Neural cell (in vitro differentiated cells): Measurements from ENCODE around the gene KDF1.

Experiments
- EP300 ChIP-seq: fragments of 450-650 bp; conservative IDR thresholded peaks from 2 replicates; pipeline ENCODE4 v1.6.1; 2014; ENCODE audit warnings: antibody characterized with exemption, mild to moderate bottlenecking, moderate library complexity; ENCODE audit not compliant: poor library complexity, severe bottlenecking
- EZH2 ChIP-seq: fragments of 200-600, 300-800 bp; shearing (Covaris generic), sonication (generic); IDR thresholded peaks from 2 replicates; pipeline ENCODE4 v1.6.1; 2014; ENCODE audit warnings: antibody characterized with exemption, low read length, borderline replicate concordance, mild to moderate bottlenecking; ENCODE audit not compliant: insufficient read depth, poor library complexity, severe bottlenecking
- POLR2AphosphoS5 ChIP-seq: IDR thresholded peaks from 2 replicates; pipeline ENCODE4 v1.6.1; 2012
- RAD21 ChIP-seq: fragments of 450-650 bp; conservative IDR thresholded peaks from 2 replicates; pipeline ENCODE4 v1.6.1; 2014; ENCODE audit warnings: antibody characterized with exemption, mild to moderate bottlenecking, moderate library complexity
- TF ChIP-seq, protein P1 (sequence below): fragments of 450-650 bp; IDR thresholded peaks from 2 replicates; pipeline ENCODE4 v1.5.1; 2014; ENCODE audit warnings: antibody characterized with exemption, mild to moderate bottlenecking, moderate library complexity; ENCODE audit not compliant: poor library complexity, severe bottlenecking

GRCh38 chr1:27003745-27004470 is 43.6 kb upstream of the KDF1 start:
- TF ChIP-seq, protein P1, sequence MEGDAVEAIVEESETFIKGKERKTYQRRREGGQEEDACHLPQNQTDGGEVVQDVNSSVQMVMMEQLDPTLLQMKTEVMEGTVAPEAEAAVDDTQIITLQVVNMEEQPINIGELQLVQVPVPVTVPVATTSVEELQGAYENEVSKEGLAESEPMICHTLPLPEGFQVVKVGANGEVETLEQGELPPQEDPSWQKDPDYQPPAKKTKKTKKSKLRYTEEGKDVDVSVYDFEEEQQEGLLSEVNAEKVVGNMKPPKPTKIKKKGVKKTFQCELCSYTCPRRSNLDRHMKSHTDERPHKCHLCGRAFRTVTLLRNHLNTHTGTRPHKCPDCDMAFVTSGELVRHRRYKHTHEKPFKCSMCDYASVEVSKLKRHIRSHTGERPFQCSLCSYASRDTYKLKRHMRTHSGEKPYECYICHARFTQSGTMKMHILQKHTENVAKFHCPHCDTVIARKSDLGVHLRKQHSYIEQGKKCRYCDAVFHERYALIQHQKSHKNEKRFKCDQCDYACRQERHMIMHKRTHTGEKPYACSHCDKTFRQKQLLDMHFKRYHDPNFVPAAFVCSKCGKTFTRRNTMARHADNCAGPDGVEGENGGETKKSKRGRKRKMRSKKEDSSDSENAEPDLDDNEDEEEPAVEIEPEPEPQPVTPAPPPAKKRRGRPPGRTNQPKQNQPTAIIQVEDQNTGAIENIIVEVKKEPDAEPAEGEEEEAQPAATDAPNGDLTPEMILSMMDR = no peak
- TF ChIP-seq POLR2AphosphoS5 = no peak
- no peak for TF ChIP-seq EZH2
- no peak for TF ChIP-seq RAD21
- no peak for TF ChIP-seq EP300
